Measurements from ENCODE around the gene FAM13C. TPM values are rescaled to one million over a fixed set of nuclear protein-coding genes. Genes with fewer than 3 reads are reported as not detected.

FAM13C gene
- total RNA-seq, 1 donor from 2014 or later, result 5.1 TPM

DNA sequence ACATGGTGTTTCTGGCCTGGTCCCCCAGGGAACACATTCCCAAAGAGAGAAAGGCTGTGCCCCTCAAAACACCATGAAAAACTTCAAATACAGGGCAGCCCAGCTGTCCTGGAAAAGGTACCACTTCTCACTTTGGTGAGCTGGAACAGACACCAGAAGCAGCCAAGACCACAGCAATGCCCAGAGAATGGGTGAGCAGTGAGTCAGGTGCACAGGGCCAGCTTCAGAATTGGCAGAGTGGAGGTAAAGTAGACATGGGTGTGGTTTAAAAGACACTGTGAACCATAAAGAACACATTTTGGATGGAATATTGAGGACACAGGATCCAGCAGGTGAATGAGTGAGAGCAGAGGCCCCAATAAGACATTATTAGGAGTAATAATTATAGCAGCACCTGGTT is 51.3 kb downstream of the FAM13C start:
- Mint-ChIP-seq H3K4me1 (ENCODE audit: low read depth) (peaks cover 20% of the 10 kb centered on the region), H3K4me3 (ENCODE audit: unreplicated experiment) (no peak overlapping the region), H3K36me3 (ENCODE audit: low read depth) (peaks cover 5% of the 10 kb centered on the region), H3K27me3 (ENCODE audit: low read depth) (no peaks in the 10 kb centered on the region), H3K9me3 (ENCODE audit: low read depth) (no peaks in the 10 kb centered on the region), H3K27ac (ENCODE audit: unreplicated experiment) (no peak overlapping the region)
- TF ChIP-seq, protein P1, sequence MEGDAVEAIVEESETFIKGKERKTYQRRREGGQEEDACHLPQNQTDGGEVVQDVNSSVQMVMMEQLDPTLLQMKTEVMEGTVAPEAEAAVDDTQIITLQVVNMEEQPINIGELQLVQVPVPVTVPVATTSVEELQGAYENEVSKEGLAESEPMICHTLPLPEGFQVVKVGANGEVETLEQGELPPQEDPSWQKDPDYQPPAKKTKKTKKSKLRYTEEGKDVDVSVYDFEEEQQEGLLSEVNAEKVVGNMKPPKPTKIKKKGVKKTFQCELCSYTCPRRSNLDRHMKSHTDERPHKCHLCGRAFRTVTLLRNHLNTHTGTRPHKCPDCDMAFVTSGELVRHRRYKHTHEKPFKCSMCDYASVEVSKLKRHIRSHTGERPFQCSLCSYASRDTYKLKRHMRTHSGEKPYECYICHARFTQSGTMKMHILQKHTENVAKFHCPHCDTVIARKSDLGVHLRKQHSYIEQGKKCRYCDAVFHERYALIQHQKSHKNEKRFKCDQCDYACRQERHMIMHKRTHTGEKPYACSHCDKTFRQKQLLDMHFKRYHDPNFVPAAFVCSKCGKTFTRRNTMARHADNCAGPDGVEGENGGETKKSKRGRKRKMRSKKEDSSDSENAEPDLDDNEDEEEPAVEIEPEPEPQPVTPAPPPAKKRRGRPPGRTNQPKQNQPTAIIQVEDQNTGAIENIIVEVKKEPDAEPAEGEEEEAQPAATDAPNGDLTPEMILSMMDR (IDR thresholded peaks at IDR 0.05), result no peak
- no peak for DNase-seq (ENCODE audit: low spot score)

DNA sequence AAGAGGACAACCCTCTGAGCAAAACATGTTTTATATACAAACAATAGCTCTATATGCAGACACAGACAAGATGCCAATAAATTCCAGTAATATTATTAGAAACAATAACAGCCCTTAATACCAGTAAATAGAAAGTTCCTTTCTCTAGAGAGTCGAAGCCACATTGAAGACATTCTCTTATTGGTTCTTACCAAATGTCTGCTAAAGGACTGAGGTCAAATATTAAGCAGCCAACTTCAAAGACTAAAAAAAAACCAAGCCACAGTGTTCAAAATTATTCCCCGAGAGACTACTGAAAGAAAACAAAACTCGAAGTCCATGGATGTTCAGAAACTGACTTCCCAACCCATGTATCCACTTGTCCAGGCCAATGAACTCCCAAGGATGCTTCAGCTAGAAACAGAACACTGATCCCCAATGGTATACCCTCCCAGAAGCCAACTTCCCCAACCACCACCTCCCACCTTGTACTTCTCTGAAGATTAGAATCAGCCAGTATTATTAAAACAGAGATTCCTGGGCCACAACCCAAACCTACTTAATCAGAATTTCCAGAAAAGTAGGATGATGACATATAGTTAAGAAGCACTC is 51.9 kb downstream of the FAM13C start:
- H3K9me3 Mint-ChIP-seq (ENCODE audit: low read depth), result no peaks in the 10 kb centered on the region
- TF ChIP-seq, protein P1 (IDR thresholded peaks at IDR 0.05), result no peak
- H3K36me3 Mint-ChIP-seq (ENCODE audit: low read depth), result peaks cover 5% of the 10 kb centered on the region
- DNase-seq (ENCODE audit: low spot score), result no peak
- H3K4me1 Mint-ChIP-seq (ENCODE audit: low read depth), result peaks cover 14% of the 10 kb centered on the region
- H3K27ac Mint-ChIP-seq (ENCODE audit: unreplicated experiment), result no peak overlapping the region
- H3K27me3 Mint-ChIP-seq (ENCODE audit: low read depth), result no peaks in the 10 kb centered on the region
- H3K4me3 Mint-ChIP-seq (ENCODE audit: unreplicated experiment), result no peak overlapping the region

- H3K4me3 Mint-ChIP-seq (ENCODE audit: unreplicated experiment), result no peak overlapping the region
- no peaks in the 10 kb centered on the region for H3K9me3 Mint-ChIP-seq (ENCODE audit: low read depth)
- H3K27me3 Mint-ChIP-seq (ENCODE audit: low read depth), result no peaks in the 10 kb centered on the region
- TF ChIP-seq, protein P1 (IDR thresholded peaks at IDR 0.05), result no peak
- H3K36me3 Mint-ChIP-seq (ENCODE audit: low read depth), result peaks cover 4% of the 10 kb centered on the region
- no peaks in the 10 kb centered on the region for H3K4me1 Mint-ChIP-seq (ENCODE audit: low read depth)
- no peak overlapping the region for H3K27ac Mint-ChIP-seq (ENCODE audit: unreplicated experiment)
- DNase-seq (ENCODE audit: low spot score), result no peak
These were observed 57.7 kb downstream of the FAM13C start for GRCh38 chr10:59304521-59305097.

- H3K4me1 Mint-ChIP-seq (ENCODE audit: low read depth), result no peaks in the 10 kb centered on the region
- DNase-seq (ENCODE audit: low spot score), result no peak
- H3K36me3 Mint-ChIP-seq (ENCODE audit: low read depth), result peaks cover 4% of the 10 kb centered on the region
- no peak overlapping the region for H3K4me3 Mint-ChIP-seq (ENCODE audit: unreplicated experiment)
- H3K27ac Mint-ChIP-seq (ENCODE audit: unreplicated experiment), result peak overlapping the region; percentile 49
- H3K27me3 Mint-ChIP-seq (ENCODE audit: low read depth), result no peaks in the 10 kb centered on the region
- H3K9me3 Mint-ChIP-seq (ENCODE audit: low read depth), result no peaks in the 10 kb centered on the region
- TF ChIP-seq, protein P1 (IDR thresholded peaks at IDR 0.05), result no peak
These were observed 59.3 kb downstream of the FAM13C start for GRCh38 chr10:59303018-59303417.

GRCh38 chr10:59302381-59302780 is 60.0 kb downstream of the FAM13C start:
- H3K9me3 Mint-ChIP-seq (ENCODE audit: low read depth), result no peaks in the 10 kb centered on the region
- no peak for DNase-seq (ENCODE audit: low spot score)
- H3K27ac Mint-ChIP-seq (ENCODE audit: unreplicated experiment), result no peak overlapping the region
- no peaks in the 10 kb centered on the region for H3K27me3 Mint-ChIP-seq (ENCODE audit: low read depth)
- H3K36me3 Mint-ChIP-seq (ENCODE audit: low read depth), result peaks cover 4% of the 10 kb centered on the region
- H3K4me3 Mint-ChIP-seq (ENCODE audit: unreplicated experiment), result no peak overlapping the region
- no peaks in the 10 kb centered on the region for H3K4me1 Mint-ChIP-seq (ENCODE audit: low read depth)
- TF ChIP-seq, protein P1 (IDR thresholded peaks at IDR 0.05), result no peak
